ENCODE measurements around the gene PLB1.

DNA sequence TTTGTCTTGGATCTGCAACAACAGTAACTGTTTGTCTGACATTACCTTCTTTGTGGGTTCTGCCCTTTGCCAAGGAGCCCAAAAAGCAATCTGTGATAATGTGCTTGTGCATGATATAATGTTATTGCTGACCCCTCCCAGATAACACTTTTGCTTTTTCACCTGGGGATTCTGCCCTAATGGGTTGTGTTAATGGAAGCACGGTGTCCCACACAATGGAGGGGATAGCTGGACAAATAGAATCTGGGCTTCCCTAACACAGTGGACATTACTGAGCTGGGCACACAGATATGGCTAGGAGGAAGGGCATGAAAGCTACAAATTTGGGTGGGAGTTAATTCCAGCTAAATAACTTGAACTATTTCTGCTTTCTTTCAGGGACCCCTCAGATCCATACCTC lies 20.6 kb downstream of the PLB1 start:
- TF ChIP-seq, protein P1, sequence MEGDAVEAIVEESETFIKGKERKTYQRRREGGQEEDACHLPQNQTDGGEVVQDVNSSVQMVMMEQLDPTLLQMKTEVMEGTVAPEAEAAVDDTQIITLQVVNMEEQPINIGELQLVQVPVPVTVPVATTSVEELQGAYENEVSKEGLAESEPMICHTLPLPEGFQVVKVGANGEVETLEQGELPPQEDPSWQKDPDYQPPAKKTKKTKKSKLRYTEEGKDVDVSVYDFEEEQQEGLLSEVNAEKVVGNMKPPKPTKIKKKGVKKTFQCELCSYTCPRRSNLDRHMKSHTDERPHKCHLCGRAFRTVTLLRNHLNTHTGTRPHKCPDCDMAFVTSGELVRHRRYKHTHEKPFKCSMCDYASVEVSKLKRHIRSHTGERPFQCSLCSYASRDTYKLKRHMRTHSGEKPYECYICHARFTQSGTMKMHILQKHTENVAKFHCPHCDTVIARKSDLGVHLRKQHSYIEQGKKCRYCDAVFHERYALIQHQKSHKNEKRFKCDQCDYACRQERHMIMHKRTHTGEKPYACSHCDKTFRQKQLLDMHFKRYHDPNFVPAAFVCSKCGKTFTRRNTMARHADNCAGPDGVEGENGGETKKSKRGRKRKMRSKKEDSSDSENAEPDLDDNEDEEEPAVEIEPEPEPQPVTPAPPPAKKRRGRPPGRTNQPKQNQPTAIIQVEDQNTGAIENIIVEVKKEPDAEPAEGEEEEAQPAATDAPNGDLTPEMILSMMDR (conservative IDR thresholded peaks at IDR 0.05) = no peak
- no peak for TF ChIP-seq ZFX (IDR thresholded peaks at IDR 0.05)
